ENCODE measurements around the gene MRPL27.

GRCh38 chr17:50338645-50339044 lies 34.3 kb downstream of the MRPL27 start:
- TF ChIP-seq CTCF (conservative IDR thresholded peaks at IDR 0.05; ENCODE audit: low read length) = no peak
- TF ChIP-seq EZH2phosphoT487 (IDR thresholded peaks at IDR 0.05; ENCODE audit: borderline replicate concordance, low read depth, low read length) = no peak

Data from OCI-LY7 (cell line).